Osteoblast (primary cell): Measurements from ENCODE around the gene SDC1. TPM values are rescaled to one million over a fixed set of nuclear protein-coding genes. Genes with fewer than 3 reads are reported as not detected.

Source experiments
- DNase-seq: peaks from one replicate; pipeline ENCODE4 v3.0.0; 2011; ENCODE audit warnings: low spot score, mixed read lengths; ENCODE audit not compliant: insufficient read length; ENCODE audit errors: missing footprints
- H2AFZ ChIP-seq: 2 replicates; pipeline ENCODE4 v1.6.0; 2011; ENCODE audit warnings: mild to moderate bottlenecking, low read length
- H3K27ac ChIP-seq: 2 replicates; pipeline ENCODE4 v1.5.1; 2011; ENCODE audit warnings: mild to moderate bottlenecking, low read depth, low read length, moderate library complexity
- H3K27me3 ChIP-seq: 2 replicates; pipeline ENCODE4 v1.6.0; 2012; ENCODE audit warnings: mild to moderate bottlenecking, control low read depth, inconsistent platforms, low read length, moderate library complexity; ENCODE audit not compliant: insufficient read depth
- H3K36me3 ChIP-seq: 2 replicates; pipeline ENCODE4 v1.5.1; 2011; ENCODE audit warnings: mild to moderate bottlenecking, low read length, control low read depth, moderate library complexity; ENCODE audit not compliant: insufficient read depth
- H3K4me1 ChIP-seq: 2 replicates; pipeline ENCODE4 v1.5.1; 2011; ENCODE audit warnings: mild to moderate bottlenecking, low read length, control low read depth, moderate library complexity; ENCODE audit not compliant: insufficient read depth
- H3K4me2 ChIP-seq: 2 replicates; pipeline ENCODE4 v1.6.0; 2011; ENCODE audit warnings: mild to moderate bottlenecking, low read length; ENCODE audit not compliant: insufficient read depth
- H3K4me3 ChIP-seq: fragments of 200-600 bp; sonication (generic); 3 replicates; pipeline ENCODE4 v1.5.1; 2012; ENCODE audit warnings: mild to moderate bottlenecking, low read length, inconsistent platforms; ENCODE audit not compliant: insufficient read depth
- H3K79me2 ChIP-seq: 2 replicates; pipeline ENCODE4 v1.6.0; 2012; ENCODE audit warnings: mild to moderate bottlenecking, low read length, control low read depth, inconsistent platforms; ENCODE audit not compliant: insufficient read depth
- H3K9me3 ChIP-seq: 2 replicates; pipeline ENCODE4 v1.5.1; 2011; ENCODE audit warnings: low read depth, low read length, control low read depth
- H4K20me1 ChIP-seq: 2 replicates; pipeline ENCODE4 v1.6.0; 2012; ENCODE audit warnings: mild to moderate bottlenecking, low read length, control low read depth; ENCODE audit not compliant: insufficient read depth
- CTCF ChIP-seq: IDR thresholded peaks from 2 replicates; pipeline ENCODE4 v1.5.1; 2011; ENCODE audit warnings: mild to moderate bottlenecking, low read depth, low read length, moderate library complexity; ENCODE audit errors: extremely low read depth
- total RNA-seq: library from RNA; depleted of rRNA; stranded (reverse); fragments of >200 nt; gene quantifications from 2 replicates; pipeline ENCODE4 v1.2.3, GENCODE V29; 2012

Gene SDC1
- total RNA-seq, 1 donor, result 7.6 TPM

DNA sequence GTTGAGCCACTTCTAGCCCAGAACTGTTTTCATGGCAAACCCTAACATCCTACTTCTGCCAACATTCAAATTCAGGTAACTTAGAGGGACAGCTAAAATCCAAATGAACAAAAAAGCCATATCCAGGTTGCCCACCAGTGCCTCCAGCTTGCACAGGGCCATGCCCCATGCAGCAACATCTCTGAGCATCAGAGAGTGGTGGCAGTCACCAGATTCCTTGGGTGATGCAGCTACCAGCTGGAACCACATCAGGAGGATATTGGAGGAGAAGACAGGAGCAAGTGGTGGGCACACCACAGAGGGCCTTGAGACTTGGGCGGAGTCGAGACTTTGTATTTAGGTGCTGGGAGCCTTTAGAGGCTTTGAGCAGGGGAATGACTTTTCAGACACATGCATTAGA lies 50.5 kb downstream of the SDC1 start:
- Histone ChIP-seq H3K4me3 (no peak overlapping the region), H3K9me3 (no peaks in the 10 kb centered on the region), H3K4me2 (no peak overlapping the region), H3K27me3 (no peaks in the 10 kb centered on the region), H2AFZ (no peak overlapping the region), H3K4me1 (no peaks in the 10 kb centered on the region), H4K20me1 (no peaks in the 10 kb centered on the region), H3K27ac (no peak overlapping the region), H3K79me2 (no peaks in the 10 kb centered on the region), H3K36me3 (no peaks in the 10 kb centered on the region)
- DNase-seq, result no peak
- no peak for TF ChIP-seq CTCF

DNA sequence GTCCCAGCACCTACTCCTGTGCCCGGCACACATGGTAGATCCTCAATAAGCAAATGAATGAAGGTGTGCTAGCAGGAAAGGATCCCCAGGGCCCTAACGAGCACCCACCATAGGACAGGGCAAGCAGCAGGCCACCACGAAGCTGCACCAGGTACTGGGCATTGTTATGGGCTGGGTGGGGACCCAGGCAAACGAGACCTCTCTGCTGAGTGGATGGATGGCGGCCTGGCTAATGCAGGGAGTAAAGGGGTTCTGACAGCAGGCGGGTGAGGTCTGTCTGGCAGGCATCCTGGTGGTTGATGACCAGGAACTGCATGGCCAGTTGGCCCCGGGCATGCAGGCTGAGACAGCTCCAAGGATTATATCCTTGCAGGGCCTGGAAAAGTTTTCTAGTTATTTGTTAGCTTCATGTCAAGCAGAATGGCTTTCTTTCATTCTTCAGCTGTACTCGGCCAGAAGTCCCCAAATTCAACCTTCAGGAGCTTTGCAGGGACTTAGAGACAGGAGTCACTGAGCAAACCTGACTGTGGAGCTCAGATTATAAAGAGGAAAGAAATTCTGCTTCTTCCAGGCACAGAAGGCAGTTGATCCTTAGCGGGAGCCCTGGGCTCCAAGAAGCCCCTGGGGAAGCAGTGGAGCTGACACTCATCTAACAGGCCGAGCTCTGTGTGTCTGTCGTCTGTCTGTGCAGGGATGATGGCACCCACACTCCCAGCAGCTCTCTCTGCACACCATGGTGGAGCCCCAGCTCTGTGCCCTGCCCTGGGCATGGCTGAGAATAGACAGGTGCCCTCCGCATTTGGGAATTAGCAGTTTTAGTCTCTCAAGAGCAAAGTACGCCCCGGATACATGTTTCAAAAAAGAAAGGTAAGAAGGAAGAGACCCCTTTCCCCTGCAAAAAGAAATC lies 51.2 kb downstream of the SDC1 start:
- DNase-seq, result peak; percentile 65
- Histone ChIP-seq H3K27ac (no peak overlapping the region), H3K36me3 (no peaks in the 10 kb centered on the region), H3K4me1 (no peaks in the 10 kb centered on the region), H3K4me3 (no peak overlapping the region), H2AFZ (no peak overlapping the region), H3K9me3 (no peaks in the 10 kb centered on the region), H3K4me2 (no peak overlapping the region), H4K20me1 (no peaks in the 10 kb centered on the region), H3K79me2 (no peaks in the 10 kb centered on the region), H3K27me3 (no peaks in the 10 kb centered on the region)
- TF ChIP-seq CTCF, result no peak

- DNase-seq, result peak; percentile 10
- Histone ChIP-seq H4K20me1 (no peaks in the 10 kb centered on the region), H3K4me1 (no peaks in the 10 kb centered on the region)
Observed at GRCh38 chr2:20173064-20173463, 51.9 kb downstream of the SDC1 start.

More at GRCh38 chr2:20173064-20173463, 51.9 kb downstream of the SDC1 start:
- H3K79me2 ChIP-seq, result no peaks in the 10 kb centered on the region
- H3K27ac ChIP-seq, result no peak overlapping the region
- H3K4me2 ChIP-seq, result no peak overlapping the region
- no peaks in the 10 kb centered on the region for H3K36me3 ChIP-seq
- H2AFZ ChIP-seq, result no peak overlapping the region
- TF ChIP-seq CTCF, result no peak
- H3K27me3 ChIP-seq, result no peaks in the 10 kb centered on the region
- no peak overlapping the region for H3K4me3 ChIP-seq
- no peaks in the 10 kb centered on the region for H3K9me3 ChIP-seq
